Measurements from ENCODE around the gene ING1.
"Not testable (repeated sequence)": the region's sequence is repeated elsewhere in the genome, so short reads cannot be mapped to it uniquely, and the experiment has no call there.

ING1 gene

DNA sequence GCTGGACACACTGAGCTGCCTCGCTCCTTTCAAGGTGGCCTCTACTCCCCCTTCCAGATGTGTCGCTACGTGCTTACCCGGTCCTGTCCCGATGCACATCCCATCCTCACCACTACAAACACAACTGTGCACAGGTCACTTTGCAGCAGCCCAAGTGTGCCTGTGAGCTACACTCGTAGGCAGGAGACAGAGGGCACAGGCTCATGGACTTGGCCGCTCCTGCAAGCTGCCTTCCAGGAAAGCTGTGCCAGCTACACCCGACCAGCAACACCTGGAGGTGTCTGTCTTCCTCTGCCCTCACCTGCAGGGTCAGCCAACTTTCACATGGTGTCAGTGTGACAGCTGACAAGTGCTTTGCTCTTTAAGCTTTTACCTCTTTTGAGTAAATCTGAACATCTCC, 23.0 kb upstream of the ING1 start:
- no peak for DNase-seq (ENCODE audit: low read depth in 2 of 2)

DNA sequence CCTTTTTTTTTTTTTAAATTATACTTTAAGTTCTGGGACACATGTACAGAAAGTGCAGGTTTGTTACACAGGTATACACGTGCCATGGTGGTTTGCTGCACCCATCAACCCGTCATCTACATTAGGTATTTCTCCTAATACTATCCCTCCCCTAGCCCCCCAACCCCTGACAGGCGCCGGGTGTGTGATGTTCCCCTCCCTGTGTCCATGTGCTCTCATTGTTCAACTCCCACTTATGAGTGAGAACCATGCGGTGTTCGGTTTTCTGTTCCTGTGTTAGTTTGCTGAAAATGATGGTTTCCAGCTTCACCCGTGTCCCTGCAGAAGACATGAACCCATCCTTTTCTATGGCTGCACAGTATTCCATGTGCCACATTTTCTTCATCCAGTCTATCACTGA, 17.7 kb upstream of the ING1 start:
- not testable (repeated sequence) for DNase-seq (ENCODE audit: low read depth in 2 of 2)

DNA sequence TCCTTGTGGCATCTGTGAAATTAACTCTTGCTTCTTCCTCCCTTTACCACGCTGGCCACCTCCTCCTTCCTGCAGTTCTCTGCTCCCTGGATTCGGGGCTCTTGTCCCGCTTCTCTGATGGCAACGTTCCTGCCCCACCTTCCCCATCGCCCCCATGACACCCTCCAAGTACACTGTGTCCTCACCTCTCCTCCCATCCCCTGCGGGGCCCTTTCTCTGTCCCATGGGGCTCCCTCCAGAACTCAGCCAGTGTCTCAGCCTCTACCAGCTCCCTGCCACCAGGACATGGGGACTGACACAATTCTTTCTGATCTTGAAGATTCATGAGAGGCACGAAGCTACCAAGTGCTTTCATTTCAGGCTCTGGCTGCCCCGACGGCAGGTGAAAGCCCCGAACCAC, 16.7 kb upstream of the ING1 start:
- DNase-seq (ENCODE audit: low read depth in 2 of 2), result no peak

DNA sequence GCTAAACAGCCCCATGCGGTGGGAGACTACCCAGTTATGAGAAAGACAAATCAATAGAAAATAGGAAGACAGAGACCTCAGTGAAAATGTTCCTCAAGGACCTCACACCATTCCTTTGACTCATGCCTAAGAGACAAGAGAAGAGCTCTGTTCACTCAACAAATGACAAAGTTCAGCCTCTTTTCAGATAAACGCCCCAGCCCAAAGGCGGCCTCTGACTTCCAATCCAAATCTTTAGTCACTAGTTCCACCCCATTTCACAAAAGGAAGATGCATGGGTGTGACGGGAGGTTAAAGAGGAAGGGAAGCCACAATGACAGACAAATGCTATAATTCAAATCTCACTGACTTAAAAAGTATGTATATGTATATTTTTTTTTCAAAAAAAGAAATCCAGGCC, 15.7 kb upstream of the ING1 start:
- DNase-seq (ENCODE audit: low read depth in 2 of 2), result no peak

DNA sequence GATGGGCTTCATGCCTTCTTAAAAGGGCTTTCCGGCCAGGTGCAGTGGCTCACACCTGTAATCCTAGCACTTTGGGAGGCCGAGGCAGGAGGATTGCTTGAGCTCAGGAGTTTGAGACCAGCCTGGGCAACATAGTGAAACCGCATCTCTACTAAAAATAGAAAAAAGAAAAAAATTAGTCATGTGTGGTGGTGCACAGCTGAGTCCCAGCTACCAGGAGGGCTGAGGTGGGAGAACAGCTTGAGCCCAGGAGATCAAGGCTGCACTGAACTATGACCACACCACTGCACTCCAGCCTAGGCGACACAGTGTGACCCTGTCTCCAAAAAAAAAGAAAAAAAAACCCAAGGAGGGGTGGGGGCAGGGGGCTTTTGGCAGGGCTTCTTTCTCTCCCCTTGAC, 14.8 kb upstream of the ING1 start:
- DNase-seq (ENCODE audit: low read depth in 2 of 2), result no peak

DNA sequence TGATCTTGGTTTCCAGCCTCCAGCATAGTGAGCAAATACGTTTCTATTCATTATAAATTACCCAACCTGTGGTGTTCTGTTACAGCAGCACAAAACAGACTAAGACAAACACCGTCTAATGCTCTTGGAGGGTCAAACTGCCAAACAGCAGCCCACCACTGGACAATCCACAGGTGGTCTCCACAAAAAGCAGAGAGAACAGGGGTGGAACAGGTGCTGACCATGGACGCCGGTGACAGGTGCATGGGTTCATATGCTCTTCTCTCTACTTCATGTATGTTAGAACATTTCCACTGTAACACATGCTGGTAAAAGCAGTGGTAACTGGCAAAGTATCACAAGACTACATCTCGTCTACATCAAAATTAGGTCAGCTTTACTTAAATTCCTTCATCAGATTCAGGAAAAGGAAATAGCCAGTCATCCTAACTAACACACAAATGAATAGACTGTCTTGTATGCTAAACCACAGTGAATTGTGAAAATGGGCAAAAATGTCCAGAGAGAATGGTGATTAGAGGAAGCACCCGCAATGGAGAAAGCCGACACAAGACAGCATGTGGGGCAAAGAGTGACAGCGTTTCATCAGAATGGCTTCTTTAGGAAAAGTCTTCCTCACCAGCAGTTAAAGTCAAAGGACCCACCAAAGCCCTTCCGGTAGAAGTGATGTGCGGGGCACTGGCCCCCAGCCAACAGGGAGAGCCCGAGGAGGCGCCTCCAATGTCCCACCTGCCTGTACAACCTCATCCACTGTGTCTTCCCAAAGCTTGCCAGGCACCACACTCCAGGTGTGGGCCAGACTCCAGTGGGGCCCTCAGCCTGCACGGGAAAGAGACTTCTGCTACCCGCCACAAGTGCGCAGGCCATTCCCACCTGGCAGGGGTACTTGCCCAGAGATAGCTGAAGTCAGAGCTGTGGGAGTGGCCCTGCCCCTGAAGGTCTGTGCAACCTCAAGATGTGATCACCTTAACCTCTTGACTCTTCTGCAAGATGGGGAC, 14.1 kb upstream of the ING1 start:
- DNase-seq (ENCODE audit: low read depth in 2 of 2), result no peak

DNA sequence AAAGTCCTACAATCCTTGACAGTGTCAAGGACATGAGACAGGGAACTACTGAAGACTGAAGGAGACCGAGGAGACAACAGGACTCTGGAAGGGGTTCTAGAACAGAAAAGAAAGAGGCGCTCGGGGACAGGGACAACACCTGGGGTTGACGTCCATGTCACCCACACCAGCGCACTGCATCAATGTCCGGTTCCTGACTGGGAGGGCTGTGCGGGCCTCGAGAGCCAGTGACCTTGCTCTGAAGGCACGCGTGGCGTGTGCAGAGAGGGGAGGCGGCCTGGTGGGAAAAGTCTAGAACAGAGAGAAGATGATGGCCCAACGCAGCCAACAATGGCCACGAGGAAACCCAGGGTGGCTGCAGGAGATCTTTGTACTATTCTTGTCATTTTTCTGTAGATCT, 13.3 kb upstream of the ING1 start:
- DNase-seq (ENCODE audit: low read depth in 2 of 2), result no peak

DNA sequence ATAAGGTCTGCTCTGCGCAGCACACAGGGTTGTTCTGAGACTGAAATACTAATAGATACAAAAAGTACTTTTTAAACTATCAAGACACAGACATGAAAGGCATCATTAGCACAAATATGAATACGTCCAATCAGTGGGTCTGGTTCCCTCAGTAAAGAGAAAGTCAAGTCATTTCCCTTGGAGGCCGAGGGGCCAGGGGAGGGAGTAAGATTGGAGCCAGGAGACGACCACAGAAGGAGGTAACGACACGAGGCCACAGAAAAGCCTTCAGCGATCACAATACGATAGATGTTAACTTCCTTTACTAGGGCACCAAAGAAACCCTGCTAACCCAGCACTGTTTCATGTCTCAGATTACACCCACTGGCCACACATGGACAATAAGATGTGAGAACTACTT, 12.9 kb upstream of the ING1 start:
- DNase-seq (ENCODE audit: low read depth in 2 of 2), result no peak

DNA sequence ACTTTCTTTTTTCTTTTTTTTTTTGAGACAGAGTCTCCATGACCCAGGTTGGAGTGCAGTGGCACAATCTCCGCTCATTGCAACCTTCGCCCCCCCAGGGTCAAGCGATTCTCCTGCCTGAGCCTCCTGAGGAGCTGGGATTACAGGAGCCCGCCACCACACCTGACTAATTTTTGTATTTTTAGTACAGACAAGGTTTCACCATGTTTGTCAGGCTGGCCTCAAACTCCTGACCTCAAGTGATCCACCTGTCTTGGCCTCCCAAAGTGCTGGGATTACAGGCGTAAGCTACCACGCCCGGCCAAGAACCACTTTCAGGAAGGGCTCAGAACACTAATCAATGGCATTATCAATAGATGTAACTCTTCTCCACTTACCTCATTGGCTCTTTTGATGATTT, 12.4 kb upstream of the ING1 start:
- DNase-seq (ENCODE audit: low read depth in 2 of 2), result not testable (repeated sequence)

DNA sequence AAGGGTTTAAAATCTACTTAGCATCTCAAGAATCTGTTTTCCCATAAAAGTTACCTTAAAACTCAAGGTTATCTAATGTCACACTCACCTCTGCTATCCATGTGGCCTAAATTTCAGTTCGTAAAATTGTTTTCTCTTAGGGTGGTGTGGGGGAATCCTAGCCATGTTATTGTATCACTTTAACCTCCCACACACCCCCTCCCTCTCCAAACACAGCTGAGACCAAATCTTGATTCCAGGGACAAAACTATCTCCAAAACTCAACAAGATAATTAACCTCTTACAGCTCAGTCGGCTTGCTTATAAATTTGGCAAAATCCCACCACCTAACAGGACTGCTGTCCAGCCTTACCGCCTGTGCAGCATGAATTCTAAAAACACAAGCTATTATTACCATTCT, 11.4 kb upstream of the ING1 start:
- DNase-seq (ENCODE audit: low read depth in 2 of 2), result no peak

DNA sequence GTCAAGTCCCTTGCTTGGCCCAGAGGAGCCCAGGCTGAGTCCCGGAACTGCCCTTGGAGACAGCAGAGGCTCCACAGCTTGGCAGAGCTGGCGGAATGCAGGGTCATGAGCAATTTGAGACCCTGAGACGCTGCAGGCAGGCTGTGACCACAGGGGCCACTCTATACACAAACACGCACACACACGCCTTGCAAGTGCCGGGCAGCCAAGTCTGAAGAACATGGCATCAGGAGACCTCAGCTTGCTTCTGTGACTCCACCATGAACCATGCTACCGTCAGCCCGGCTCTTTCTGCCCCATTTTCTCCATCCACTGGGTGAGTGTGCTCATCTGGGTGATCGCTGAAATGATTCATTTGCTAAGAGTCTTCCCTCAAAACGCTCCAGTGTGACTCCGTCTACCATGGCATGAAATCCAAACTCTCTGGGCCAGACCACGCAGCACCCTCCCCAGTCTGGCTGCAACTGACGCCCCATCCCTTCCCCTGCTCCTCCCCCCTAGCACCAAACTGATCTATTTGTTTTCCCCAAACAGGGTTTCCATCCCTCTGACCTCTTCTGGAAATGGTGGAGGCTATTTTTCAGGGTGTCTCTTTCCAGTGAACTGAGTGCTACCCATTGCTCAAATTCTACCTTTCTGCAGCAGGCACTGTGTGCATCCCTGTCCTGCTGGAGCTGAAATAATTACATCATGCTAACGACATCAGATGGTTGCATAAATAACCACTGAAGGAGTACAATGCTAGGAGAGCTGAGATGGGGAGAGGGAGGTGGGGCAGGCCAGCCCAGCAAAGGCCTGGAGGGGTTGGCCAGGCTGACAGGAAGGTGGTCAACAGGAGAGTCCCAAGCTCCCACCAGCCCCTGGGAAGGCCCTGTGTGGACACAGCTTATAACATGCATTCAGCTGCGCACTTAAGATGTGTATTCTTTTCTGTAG, 10.6 kb upstream of the ING1 start:
- no peak for DNase-seq (ENCODE audit: low read depth in 2 of 2)

DNA sequence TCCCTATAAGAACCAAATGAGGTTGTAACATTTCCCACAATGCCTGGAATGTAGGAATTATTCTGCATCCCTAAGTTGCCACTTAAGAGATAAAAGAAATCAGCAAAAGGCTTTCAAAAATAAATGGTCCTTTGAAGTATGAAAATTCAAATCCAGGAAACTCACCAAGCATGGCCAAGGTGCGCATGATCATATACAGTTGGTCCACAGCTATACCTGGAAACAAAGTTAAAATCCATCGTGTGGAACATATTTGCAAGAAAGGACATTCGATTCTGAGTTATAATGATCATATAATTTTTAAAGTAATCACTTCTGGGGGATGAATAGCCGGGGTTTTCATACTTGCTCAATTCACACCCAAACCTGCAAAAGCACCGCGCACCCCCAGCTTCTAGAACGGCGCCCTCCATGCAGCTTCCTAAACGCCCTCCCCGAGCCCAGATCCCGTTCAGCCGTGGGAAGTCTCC, 8.1 kb upstream of the ING1 start:
- DNase-seq (ENCODE audit: low read depth in 2 of 2), result no peak

DNA sequence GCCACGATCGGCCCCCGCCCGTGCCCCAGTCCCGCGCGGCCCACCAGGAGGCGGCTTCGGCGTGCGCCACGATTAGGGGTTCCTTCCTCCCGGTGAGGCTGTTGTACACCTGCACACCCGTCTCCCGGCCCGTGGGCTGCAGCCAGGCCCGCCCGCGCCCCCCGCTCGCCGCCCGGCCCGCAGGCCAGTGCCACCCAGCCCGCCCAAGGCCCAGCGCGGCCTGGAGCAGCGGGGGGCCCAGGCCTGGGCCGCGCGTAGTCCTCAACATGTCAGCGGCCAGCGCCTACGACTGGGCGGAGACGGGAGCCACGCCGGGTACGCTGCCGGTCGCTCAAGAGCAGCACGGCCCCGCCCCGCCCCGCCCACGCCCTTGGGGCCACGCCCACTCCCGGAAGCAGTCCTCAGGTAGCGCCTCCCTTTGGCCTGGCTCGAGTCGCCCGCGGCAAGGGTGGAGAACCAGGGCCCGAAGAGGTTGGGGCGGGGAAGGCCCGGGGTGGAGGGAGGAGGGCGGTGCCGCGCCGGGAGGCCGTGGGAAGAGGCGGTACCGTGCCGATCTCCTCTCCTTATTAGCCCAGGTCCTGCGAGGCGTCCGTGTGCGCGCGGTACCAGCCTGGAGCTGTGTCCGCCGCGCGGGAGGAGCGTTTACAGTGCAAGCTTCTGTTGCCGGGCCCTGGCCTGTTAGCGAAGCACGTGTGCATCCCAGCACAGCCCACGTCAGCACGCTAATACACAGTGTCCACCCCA, 7.5 kb upstream of the ING1 start, which contains the start of gene CARS2:
CARS2 (minus strand) TSS at position 291 of the 744 bp plus-strand sequence; CDS start at position 268, 23 bp downstream.
- DNase-seq (ENCODE audit: low read depth in 2 of 2), result peak; percentile 83 to 84

DNA sequence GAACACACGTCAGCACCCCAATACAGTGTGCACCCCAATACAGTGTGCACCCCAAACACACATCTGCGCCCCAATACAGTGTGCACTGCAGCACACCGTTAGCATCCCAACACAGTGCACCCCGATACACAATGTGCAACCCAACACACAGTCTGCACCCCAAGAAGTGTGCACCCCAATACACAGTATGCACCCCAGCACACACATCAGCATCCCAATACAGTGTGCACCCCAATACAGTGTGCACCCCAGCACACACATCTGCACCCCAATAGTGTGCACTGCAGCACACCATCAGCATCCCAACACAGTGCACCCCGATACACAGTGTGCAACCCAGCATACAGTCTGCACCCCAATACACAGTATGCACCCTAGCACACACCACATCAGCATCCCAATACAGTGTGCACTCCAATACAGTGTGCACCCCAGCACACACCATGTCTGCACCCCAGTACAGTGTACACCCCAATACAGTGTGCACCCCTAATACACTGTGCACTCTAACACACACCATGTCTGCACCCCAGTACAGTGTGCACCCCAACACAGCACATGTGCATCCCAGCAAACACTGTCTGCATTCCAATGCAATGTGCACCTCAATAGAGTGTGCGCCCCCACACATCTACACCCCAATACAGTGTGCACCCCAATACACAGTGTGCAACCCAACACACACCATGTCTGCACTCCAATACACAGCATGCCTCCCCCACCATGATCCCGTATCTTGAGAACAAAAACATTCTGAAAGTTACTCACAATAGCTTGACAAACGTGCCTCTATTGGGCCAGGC, 6.7 kb upstream of the ING1 start:
- DNase-seq (ENCODE audit: low read depth in 2 of 2), result no peak

DNA sequence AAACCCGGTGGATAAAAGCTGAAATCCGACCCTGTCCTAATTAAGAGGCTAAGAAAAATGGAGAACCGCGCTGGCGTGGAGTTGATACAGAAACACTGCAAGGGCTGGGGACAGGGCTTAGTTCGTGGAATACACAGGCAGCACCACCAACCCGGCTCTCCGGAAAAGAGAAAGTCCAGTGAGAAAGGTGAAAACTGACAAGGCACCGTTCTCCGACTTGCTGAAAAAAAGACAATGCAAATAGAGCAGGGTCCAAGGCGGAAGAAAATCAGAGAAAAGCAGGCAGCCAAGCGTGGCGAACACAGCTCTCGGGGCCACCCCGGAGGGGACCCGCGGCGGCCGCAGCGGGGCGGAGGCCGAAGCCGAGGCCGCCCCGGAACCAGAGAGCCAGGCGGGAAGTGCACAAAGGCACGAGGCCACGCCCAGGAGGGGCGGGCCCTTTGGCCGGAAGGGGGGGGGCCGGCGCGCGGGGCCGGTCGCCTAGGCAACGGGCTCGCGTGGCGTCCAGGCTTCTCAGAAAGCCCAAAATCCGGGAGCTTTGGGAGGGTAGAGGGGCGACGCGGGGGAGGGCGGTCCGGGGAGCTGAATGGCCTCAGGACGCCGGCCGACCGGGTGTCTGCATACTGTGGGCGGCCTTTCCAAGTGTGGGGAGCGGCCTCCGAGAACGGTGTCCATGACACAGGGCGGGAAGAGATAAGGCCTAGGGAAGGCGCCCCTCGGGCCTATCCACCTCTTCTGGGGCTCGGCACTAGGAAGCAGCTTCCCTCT, 1.2 kb upstream of the ING1 start:
- peak; percentile 62 to 67 for DNase-seq (ENCODE audit: low read depth in 2 of 2)

DNA sequence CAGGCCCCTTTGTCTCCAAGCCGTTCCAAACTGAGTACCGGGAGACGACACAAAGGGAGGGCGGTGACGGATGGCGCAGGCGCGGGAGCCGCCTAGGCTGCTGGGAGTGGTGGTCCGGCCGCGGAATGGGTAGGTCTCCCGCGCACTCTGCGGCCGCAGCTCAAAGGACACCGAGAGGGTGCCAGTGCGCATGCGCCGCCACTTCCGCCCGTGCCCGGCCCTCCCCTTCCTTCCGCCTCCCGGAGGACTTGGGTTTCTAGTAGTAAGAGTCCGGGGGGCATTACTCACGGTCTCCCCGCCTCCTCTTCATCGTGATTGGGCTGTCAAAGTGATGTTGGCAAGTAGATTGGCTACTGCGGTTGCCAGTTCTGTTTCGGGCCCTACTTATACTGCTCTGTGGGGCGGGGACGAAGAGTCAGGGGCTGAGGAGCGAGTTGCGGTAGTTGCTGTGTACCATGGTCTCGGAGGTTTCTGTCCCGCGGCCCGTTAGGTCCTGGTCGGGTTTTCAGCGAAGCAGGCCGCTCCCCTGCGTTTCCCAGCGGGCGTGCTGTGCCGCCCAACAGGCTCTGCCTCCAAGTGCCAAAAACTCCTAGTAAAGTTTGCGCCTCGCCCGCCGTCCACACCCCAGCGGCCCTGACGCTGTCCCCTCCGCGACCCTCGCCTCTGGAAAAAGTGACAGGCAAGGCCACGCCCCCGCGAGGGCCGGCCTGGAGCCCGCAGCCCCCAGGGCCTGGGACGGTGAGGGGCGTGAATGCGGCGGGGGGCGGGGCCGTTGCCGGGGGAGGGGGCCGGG, 455 bp upstream of the ING1 start:
- peak; percentile 99 for DNase-seq (ENCODE audit: low read depth in 2 of 2)

DNA sequence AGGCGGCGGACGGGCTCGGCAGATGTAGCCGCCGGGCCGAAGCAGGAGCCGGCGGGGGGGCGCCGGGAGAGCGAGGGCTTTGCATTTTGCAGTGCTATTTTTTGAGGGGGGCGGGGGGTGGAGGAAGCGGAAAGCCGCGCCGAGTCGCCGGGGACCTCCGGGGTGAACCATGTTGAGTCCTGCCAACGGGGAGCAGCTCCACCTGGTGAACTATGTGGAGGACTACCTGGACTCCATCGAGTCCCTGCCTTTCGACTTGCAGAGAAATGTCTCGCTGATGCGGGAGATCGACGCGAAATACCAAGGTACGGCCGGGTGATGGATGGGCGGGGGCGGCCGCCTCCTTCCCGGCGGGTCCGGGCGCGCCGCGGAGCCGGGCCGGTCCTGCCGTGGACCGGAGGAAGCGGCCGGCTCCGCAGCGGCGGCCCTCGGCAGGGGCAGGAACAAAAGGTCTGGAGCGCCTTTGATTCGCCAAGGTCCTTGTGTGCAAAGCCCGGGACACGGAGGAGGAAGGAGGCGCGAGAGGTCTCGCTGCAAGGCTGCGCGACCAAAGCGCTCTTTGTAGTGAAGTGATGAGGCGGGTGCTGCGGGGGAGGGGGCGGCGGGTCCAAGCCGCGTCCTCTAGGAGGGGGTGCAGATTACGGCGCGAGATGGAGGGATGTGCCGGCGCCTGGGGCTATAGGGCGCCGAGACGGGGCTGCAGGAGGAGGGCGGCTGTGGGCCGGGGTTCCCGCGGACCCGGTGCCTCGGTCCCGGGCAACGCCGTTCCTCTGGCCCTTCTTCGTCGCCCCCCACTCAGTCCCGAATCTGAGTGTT, 689 bp downstream of the ING1 start:
- no peak for DNase-seq (ENCODE audit: low read depth in 2 of 2)

DNA sequence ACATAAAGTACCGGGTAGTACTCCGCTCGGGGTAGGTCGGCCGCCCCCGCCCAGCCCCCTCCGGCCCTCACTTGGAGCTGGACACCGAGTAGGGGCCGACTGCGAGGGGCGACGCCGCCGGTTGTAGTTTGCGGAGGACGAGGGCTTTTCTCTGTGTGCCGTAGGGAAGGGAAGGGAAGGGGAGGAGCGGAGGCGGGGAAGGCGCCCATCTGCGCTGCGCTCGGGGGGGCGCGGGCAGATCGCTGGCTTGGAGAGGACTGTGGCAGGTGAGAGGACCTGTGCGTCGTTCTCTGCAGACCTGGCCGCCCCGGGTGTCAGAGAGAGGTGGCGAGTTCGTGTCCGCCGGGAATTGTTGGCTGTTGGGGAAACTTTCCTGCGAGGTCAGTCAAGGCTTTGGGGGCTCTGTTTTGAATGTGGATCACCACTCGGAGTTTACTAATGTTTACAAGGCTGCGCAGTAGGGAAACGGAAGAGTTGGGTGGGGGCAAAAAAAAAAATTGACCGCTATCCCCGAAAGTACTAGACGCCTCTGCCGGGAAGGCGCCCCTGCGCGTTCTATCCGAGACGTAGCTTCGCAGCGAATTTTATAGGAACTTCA, 1.4 kb downstream of the ING1 start:
- no peak for DNase-seq (ENCODE audit: low read depth in 2 of 2)

Measured in fibroblast of skin of left biceps (primary cell).